Left forelimb (tissue), 1 donor: ENCODE measurements around the gene IFNA5.
A peak's percentile ranks its signal among the peaks of the same experiment; 100 is the strongest.

Experiments used
- DNase-seq: peaks from one replicate; pipeline ENCODE4 v3.0.0-alpha.2; 2018; ENCODE audit warnings: low spot score

IFNA5 gene

DNA sequence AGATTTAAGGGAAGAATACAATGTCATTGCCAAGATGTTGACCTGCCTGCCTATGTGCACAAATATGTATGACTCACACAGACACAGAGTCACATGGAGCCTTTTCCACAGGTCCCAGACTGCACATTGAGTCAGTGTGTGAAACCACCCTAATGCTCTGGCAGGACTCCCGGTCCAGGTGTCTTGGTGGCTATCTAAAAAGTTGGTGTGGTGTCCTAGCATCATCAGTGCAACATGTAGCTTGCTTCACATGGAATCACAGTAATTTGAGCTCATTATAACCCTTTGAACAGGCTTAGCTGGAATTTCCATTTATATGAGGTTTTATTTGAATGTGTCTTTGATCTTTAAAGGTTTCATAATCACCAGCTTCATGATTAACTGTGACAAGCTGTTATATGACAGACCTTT, 10.7 kb downstream of the IFNA5 start:
- DNase-seq, result no peak

DNA sequence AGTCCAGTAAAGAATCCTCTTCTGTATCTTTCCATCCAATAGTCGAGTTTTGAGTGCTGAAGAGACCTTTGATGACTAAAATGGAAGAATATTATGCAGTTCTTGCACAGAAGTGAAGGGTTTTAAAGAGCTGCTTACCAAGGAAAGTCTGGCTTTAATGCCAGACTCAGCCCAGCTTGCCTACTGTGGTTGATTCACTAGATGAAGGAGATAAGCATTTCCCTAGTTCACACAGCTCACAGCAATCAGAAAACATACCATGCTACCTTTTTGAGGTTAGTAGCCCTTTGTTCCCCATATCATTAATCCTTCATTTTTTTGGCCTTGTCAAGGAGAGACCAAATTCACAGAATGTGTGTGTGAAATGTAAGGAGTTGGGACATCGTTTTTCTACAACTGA, 15.3 kb downstream of the IFNA5 start:
- no peak for DNase-seq

DNA sequence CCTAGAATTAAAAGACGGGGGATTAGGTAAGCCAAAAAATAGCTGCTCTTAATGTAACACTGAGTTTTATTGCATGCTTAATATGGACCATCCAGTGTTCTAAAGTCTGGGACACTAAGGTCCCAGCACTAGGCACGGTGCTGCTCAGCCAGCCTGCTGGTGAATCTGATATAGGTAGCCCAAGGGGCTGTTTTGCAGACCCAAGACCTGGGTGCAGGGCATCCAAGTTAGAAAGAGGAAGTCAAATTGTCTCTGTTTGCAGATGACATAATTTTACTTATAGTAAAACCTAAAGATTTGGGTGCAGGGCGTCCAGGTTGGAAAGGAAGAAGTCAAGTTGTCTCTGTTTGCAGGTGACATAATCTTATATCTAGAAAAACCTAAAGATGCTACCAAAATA, 17.8 kb downstream of the IFNA5 start:
- no peak for DNase-seq

DNA sequence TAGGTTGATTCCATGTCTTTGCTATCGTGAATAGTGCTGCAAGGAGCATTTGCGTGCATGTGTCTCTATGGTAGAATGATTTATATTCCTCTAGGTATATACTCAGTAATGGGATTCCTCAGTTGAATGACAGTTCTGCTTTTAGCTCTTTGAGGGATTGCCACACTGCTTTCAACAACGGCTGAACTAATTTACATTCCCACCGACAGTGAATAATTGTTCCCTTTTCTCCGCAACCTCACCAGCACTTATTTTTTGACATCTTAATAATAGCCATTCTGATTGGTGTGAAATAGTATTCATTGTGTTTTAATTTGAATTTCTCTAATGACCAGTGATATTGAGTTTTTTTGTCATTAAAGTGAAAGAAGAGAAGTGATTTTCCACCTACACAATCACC, 18.5 kb downstream of the IFNA5 start:
- no peak for DNase-seq

DNA sequence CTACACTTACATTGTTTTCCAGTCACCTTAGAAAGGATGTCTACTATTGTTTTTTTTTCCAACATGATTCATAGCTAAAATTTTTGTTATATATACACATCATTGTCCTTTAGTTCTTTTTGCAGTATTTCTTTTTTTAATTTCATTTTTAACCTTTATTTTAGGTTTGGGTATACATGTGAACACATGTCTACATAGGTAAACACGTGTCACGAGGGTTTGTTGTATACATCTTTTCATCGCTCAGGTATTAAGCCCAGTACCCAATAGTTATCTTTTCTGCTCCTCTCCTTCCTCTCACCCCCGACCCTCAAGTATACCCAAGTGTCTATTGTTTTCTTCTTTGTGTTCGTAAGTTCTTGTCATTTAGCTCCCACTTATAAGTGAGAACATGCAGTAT, 19.0 kb downstream of the IFNA5 start:
- no peak for DNase-seq

DNA sequence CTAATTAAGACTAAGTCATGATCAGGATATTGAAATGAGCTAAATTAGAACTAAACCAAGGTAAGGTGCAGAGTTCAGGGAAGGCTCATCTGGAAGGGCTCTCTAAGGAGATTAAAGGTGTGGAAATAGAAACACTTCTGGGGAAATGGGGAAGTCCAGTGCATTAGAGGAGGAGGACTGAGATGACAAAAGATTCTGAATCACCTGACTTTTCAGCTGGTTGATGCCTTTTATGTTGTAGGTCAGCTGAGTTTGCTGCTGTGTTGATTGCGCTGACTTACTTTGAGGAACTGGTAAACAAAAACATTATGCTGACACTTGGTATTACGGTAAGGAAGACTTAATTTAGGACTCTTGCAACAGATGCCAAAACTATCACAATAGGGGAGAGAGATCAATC, 23.8 kb downstream of the IFNA5 start:
- no peak for DNase-seq

DNA sequence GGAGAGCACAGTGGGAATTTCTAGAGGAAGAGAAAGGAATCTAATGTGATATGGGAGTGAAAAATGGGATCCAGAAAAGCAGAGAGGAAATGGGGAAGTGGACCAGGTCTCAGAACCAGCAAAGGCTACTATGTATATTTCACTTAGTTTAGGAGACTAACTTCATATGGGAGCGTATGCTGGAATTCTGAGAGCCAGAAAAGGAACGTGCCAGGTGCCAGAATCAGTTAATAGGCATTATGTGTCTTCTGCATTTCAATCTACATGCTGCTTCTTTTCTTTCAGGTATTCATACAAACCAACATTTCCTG, 36.8 kb downstream of the IFNA5 start:
- no peak for DNase-seq

DNA sequence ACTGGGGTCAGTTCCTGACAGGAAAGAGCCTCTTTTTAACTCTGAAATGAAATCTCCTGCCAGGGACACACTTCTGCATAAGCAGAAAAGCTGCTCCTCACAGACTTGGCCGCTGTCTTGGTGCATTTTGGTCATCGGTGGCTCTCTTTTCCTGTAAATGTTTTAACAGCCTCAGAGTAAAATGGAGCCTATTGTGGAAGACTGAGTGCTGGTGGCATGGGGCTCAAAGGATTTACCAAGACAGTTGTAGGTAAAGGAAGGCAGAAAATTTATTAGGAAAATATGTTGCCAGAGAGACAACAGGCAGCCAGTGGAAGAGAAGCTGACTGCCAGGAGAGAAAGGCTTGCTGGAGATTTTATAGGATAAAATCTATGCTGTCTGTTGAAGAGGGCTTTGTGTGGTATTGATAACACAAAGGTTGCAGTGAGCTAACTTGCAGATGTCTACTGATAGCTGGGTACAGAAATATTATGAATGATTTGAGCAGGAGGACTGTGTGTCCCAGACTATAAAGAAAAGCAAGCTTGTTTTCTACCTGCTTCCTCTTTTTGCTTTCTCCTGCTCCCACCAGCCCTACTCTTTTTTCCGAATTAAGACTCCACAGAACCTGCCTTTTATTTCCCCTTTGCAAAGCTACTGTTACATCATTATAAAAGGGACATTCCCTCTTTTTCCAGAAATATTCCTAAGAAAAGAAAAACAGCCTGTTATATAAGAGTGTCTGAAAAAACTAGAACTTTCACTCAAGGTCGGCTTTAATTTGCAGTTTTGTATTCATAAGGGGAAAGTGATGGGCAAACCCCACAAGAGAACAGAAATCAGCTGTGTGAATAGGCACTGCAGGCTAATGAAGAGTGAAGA, 37.4 kb downstream of the IFNA5 start:
- DNase-seq, result peak; percentile 63

DNA sequence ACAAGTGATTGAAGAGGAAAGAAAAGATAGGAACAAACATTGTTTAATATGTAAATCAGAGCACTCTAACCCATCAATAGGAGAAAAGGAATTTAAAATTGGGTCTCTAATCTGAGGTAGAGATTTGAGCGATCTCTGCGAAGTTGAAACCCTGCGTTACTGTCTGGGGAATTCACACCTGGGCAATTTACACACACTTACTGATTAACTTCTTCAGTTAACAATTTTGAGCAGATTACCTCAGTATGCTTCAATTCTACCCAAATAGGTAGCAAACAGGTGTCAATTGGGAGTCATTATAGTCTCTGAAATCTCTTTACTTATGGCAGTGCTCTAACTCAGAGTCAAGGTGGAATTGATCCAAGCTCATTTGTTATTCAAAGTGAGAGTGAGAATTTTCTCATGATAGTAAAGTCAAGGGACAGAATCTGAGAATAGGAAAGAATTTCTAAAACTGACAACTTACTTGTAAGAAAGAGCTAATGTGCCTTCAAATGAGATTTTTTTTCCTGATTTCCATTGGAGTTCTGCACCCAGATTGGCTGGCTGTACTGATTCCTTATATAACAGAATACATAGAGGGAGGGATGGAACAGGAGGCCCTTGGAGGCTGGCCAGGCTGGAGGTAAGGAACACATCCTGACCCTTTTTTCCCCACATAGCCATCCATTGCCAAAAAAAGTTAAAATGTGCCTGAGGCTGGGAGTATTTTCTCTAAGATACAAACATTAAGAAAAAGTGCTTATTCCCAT, 38.2 kb downstream of the IFNA5 start:
- DNase-seq, result peak; percentile 57

DNA sequence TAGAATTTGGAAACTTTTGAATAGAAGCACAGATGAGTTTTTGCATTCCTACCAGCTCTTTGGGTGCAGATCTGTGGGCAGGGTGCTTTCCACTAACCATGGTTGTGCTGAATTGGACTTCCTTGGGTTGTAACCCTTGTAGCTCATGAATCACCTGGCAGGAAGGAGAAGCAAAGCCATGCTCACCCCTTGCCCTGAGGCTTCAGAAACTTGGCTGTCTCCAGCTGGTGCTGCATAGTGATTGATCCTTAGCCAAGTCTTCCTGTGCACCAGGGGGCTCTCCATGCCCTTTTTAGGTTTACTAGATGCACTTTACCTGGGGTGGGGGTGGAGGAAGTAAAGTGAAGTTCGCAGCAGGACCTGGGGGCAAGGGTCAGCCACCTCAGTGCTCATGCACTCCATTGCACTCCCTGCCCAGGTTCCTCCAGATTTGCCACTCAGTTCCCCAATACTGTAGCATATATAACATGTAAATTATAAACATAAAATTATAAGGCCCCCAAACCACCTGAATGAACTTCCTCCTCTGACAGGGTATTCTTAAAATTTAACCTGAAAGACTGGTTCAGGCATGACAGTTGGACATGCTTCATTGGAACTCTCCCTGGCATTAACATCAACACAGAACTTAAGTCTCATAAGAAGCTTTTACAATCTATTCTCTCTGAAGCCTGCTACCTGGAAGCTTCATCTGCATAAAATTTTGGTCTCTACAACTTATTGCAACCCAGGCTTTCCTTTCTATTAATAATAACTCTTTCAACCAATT, 39.5 kb downstream of the IFNA5 start:
- no peak for DNase-seq

DNA sequence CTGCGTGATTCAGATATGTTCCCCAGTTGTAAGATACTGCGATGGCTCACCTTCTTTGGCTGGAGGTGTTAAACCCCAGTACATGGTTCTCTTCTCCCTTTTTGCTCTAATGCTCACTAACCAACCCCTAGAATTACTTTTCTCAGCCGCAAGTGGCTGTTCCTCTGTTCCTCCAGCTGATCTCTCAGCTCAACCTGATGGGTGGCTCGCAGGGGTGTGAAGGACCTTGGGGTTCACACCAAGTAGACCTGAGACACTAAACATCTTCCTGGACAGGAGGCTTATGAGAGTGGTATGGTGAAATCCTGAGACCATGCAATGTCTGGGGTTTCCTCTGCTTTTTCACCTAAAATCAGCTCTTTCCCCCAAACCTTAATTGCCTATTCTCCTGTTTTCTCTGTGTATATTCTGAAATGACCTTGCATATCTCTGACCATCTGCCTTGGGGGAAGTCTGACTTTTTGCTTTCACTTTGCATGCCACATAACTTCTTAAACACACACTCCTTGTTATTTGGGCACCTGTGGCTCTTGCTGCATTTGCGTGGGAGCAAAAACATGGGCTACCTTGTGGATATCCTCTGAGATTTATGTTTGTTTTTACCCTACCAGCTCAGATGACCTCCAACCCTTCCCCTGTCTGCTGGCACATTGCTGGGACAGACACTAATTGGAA, 49.4 kb downstream of the IFNA5 start:
- no peak for DNase-seq
